Measurements from ENCODE around the gene STX17. TPM values are rescaled to one million over a fixed set of nuclear protein-coding genes. Genes with fewer than 3 reads are reported as not detected.
"Not testable (repeated sequence)": the region's sequence is repeated elsewhere in the genome, so short reads cannot be mapped to it uniquely, and the experiment has no call there.

Gene STX17
- total RNA-seq, 1 donor from 2014 or later = 24.4 TPM

- ATAC-seq = no peak
Observed at GRCh38 chr9:99973455-99973854, 67.0 kb downstream of the STX17 start.

GRCh38 chr9:99977033-99977792, 70.8 kb downstream of the STX17 start:
- ATAC-seq = no peak

GRCh38 chr9:99978221-99978620, 71.8 kb downstream of the STX17 start:
- ATAC-seq = no peak

DNA sequence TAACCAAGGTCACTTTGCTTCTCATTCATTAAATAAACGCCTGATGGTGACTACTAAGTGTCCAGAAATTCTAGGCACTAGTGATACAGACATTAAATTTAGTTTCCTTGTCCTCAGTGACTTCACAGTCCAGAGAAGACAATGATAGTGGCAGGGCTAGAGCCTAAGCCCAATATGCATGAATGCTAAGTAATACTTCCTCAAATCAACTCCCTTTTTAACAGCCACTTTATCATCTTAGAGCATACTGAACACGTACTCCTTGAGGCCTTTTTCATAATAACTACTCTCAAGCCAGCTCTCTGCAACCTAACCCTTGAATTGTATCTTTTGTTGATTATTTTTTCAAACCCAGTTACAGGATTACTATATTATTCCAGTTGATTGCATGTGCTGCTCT, 74.1 kb downstream of the STX17 start:
- no peak for ATAC-seq

- ATAC-seq = no peak
Observed at GRCh38 chr9:99986642-99987041, 80.2 kb downstream of the STX17 start.

GRCh38 chr9:99990508-99990907, 84.1 kb downstream of the STX17 start:
- not testable (repeated sequence) for ATAC-seq

- no peak for ATAC-seq
Observed at GRCh38 chr9:99998266-99998665, 91.8 kb downstream of the STX17 start.

DNA sequence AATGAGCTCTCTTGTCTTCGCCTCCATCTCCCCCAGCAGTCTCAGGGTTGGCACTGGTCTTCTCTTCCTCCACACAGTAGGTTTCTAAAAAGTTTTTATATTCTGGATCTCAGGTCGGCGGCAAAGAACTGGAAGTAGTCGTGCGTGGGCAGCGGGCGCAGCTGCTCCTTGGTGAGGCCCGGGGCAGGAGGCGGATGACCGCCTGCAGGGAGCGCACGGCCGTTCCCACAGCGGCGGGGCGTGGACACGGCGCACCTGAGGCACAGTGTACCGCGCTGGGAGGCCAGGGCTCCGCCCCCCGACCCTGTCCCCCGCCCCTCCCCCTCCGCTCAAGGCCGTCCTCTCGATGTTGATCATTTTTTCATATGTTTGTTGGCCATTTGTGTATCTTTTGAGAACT, 92.4 kb downstream of the STX17 start:
- ATAC-seq = no peak

DNA sequence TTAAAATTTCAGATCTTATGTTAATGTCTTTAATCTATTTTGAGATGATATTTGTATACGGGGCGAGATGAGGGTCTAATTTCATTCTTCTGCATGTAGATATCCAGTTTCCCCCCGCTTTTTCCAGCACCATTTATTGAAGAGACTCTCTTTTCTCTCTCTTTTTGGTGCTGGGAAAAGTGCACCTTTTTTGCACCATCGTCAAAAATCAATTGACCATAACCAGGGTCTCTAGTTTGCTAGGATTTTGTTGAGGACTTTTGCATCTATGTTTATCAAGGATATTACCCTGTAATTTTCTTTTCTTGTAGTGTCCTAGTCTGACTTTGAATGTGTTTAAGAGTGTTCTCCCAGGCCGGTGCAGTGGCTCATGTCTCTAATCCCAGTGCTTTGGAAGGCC, 93.3 kb downstream of the STX17 start:
- ATAC-seq = no peak

GRCh38 chr9:100011062-100011681, 104.7 kb downstream of the STX17 start:
- ATAC-seq = peak; percentile 42

- no peak for ATAC-seq
Observed at GRCh38 chr9:100012279-100012678, 105.8 kb downstream of the STX17 start.

GRCh38 chr9:100013573-100013972, 107.1 kb downstream of the STX17 start:
- no peak for ATAC-seq

GRCh38 chr9:100014846-100015245, 108.4 kb downstream of the STX17 start:
- no peak for ATAC-seq

- ATAC-seq = no peak
Observed at GRCh38 chr9:100019541-100019940, 113.1 kb downstream of the STX17 start.

Other genes starting within 250 kb of the STX17 start
- gene NR4A3, start 84.8 kb upstream of the STX17 start, total RNA-seq = 0.24 TPM
- gene ERP44, start 192.3 kb downstream of the STX17 start, total RNA-seq = 14.2 TPM
- 8.6 TPM for gene INVS, start 192.6 kb downstream of the STX17 start, total RNA-seq

All from esophagus mucosa (tissue), 1 donor.